Thyroid gland (tissue), 4 donors: ENCODE measurements around the gene KIAA1191. TPM values are rescaled to one million over a fixed set of nuclear protein-coding genes. Genes with fewer than 3 reads are reported as not detected.

Experiments used
- DNase-seq, 2 donors: peaks; one replicate each; pipeline ENCODE4 v3.0.0-alpha.2; 2019
- H3K27ac ChIP-seq, 3 donors: fragments of 200-600 bp; sonication (generic); 1 replicate in 2 of 3; 2 replicates in 1 of 3; pipeline ENCODE4 v1.5.1; 2016 to 2019; ENCODE audit warnings: mild to moderate bottlenecking in 1 of 3, moderate library complexity in 1 of 3
- H3K27me3 ChIP-seq: fragments of 200-600 bp; sonication (generic); one replicate; pipeline ENCODE4 v1.5.1; 2019
- H3K36me3 ChIP-seq, 2 donors: fragments of 200-600 bp; sonication (generic); one replicate each; pipeline ENCODE4 v1.5.1; 2016 to 2019
- H3K4me1 ChIP-seq, 2 donors: fragments of 200-600 bp; sonication (generic); one replicate each; pipeline ENCODE4 v1.5.1; 2017 to 2019
- H3K4me3 ChIP-seq, 3 donors: fragments of 200-600 bp; sonication (generic); replicated peaks in 1 of 3; 1 replicate in 2 of 3; 2 replicates in 1 of 3; pipeline ENCODE4 v1.5.1; 2016; ENCODE audit warnings: mild to moderate bottlenecking in 1 of 3
- H3K9me3 ChIP-seq: fragments of 200-600 bp; sonication (generic); one replicate; pipeline ENCODE4 v1.5.1; 2017
- CTCF ChIP-seq, 6 experiments: fragments of 200-600 bp in 3 of 6; fragments of 450-650 bp in 3 of 6; sonication (generic) in 3 of 6; IDR thresholded peaks; one replicate each; pipeline ENCODE4 v1.5.1; 2016 to 2019; ENCODE audit warnings: antibody characterized with exemption in 6 of 6, mild to moderate bottlenecking in 2 of 6, inconsistent platforms in 1 of 6, moderate library complexity in 1 of 6
- POLR2A ChIP-seq, 2 donors: fragments of 450-650 bp; IDR thresholded peaks; one replicate each; pipeline ENCODE4 v1.6.1; 2017; ENCODE audit warnings: antibody characterized with exemption in 2 of 2, mild to moderate bottlenecking in 2 of 2, moderate library complexity in 1 of 2
- WGBS, 2 donors: methylation state at CpG; one replicate each; pipeline ENCODE4 v1.1.5; 2017; 5-methylcytosine and 5-hydroxymethylcytosine counted together
- intact Hi-C: fragments of 100-400 bp; cut with DNase I; formaldehyde crosslinking; loops from one replicate; pipeline ENCODE4 v1.15.1; 2023
- total RNA-seq, 4 donors: library from RNA; depleted of rRNA; stranded (reverse); fragments of >200 nt; gene quantifications; one replicate each; pipeline ENCODE4 v1.2.3, GENCODE V29; 2016

The KIAA1191 gene
- total RNA-seq, 4 donors from 2014 or later = 107 to 134 (median 119) TPM

GRCh38 chr5:176342766-176343458, 18.7 kb downstream of the KIAA1191 start:
- no peak for TF ChIP-seq CTCF (IDR thresholded peaks at IDR 0.05)
- no peak for TF ChIP-seq POLR2A (IDR thresholded peaks at IDR 0.05)
- no peak for DNase-seq
- Histone ChIP-seq H3K9me3 (no peaks in the 10 kb centered on the region), H3K4me3 (no peak overlapping the region), H3K36me3 (peaks cover 23 to 31% of the 10 kb centered on the region in 2 donors), H3K4me1 (no peaks in the 10 kb centered on the region), H3K27me3 (no peaks in the 10 kb centered on the region), H3K27ac (no peak overlapping the region)
- intact Hi-C loops = no loop called here
- WGBS, 2 donors = 69 to 83% methylated on average over 2 of the region's 2 CpGs

- Histone ChIP-seq H3K4me1 (no peaks in the 10 kb centered on the region), H3K27ac (no peak overlapping the region), H3K9me3 (no peaks in the 10 kb centered on the region), H3K36me3 (peaks cover 15 to 24% of the 10 kb centered on the region in 2 donors), H3K4me3 (no peak overlapping the region), H3K27me3 (no peaks in the 10 kb centered on the region)
- TF ChIP-seq CTCF (IDR thresholded peaks at IDR 0.05) = no peak
- TF ChIP-seq POLR2A (IDR thresholded peaks at IDR 0.05) = no peak
- intact Hi-C loops = no loop called here
- DNase-seq = no peak
- 95 to 98% methylated on average over 1 of the region's 1 CpG for WGBS, 2 donors
Measured at GRCh38 chr5:176342158-176342483, 19.4 kb downstream of the KIAA1191 start.

GRCh38 chr5:176341325-176342157, 20.0 kb downstream of the KIAA1191 start:
- Histone ChIP-seq H3K4me3 (no peak overlapping the region), H3K4me1 (no peaks in the 10 kb centered on the region), H3K36me3 (peaks cover 10 to 20% of the 10 kb centered on the region in 2 donors), H3K27me3 (no peaks in the 10 kb centered on the region), H3K9me3 (no peaks in the 10 kb centered on the region), H3K27ac (no peak overlapping the region)
- no peak for TF ChIP-seq CTCF (IDR thresholded peaks at IDR 0.05)
- intact Hi-C loops = no loop called here
- WGBS, 2 donors = 77 to 80% methylated on average over 2 of the region's 2 CpGs
- DNase-seq = no peak

GRCh38 chr5:176339304-176339703, 22.3 kb downstream of the KIAA1191 start:
- TF ChIP-seq CTCF (IDR thresholded peaks at IDR 0.05) = no peak
- TF ChIP-seq POLR2A (IDR thresholded peaks at IDR 0.05) = no peak
- intact Hi-C loops = no loop called here
- 90 to 93% methylated on average over 5 of the region's 5 CpGs for WGBS, 2 donors
- no peak overlapping the region for H3K27ac ChIP-seq
- no peaks in the 10 kb centered on the region for H3K9me3 ChIP-seq
- H3K4me3 ChIP-seq = no peak overlapping the region
- H3K36me3 ChIP-seq = no peaks in the 10 kb centered on the region
- no peaks in the 10 kb centered on the region for H3K27me3 ChIP-seq
- no peak for DNase-seq
- no peaks in the 10 kb centered on the region for H3K4me1 ChIP-seq

- Histone ChIP-seq H3K27ac (no peak overlapping the region), H3K4me3 (no peak overlapping the region), H3K36me3 (no peaks in the 10 kb centered on the region), H3K4me1 (no peaks in the 10 kb centered on the region), H3K9me3 (no peaks in the 10 kb centered on the region), H3K27me3 (no peaks in the 10 kb centered on the region)
- no peak for DNase-seq
- intact Hi-C loops = no loop called here
- WGBS, 2 donors = 57 to 68% methylated on average over 1 of the region's 1 CpG
- TF ChIP-seq POLR2A (IDR thresholded peaks at IDR 0.05) (no peak), CTCF (IDR thresholded peaks at IDR 0.05) (no peak)
Measured at GRCh38 chr5:176337913-176338312, 23.7 kb downstream of the KIAA1191 start.
